Measurements from ENCODE around the gene ARID5A. TPM values are rescaled to one million over a fixed set of nuclear protein-coding genes. Genes with fewer than 3 reads are reported as not detected.

The ARID5A gene
- total and polyA plus RNA-seq, 2 experiments from 2014 or later = 5.5 to 7.7 TPM

- TF ChIP-seq ZNF462 (CRISPR knock-in tag; IDR thresholded peaks at IDR 0.05) (no peak), ZNF114 (CRISPR knock-in tag; IDR thresholded peaks at IDR 0.05) (no peak), EZH2phosphoT487 (IDR thresholded peaks at IDR 0.05; ENCODE audit: unreplicated experiment) (no peak)
Observed at GRCh38 chr2:96539215-96539920, 2.8 kb downstream of the ARID5A start (continued).

GRCh38 chr2:96540136-96540535, 3.6 kb downstream of the ARID5A start:
- Mint-ChIP-seq H3K4me1 (peaks cover 26% of the 10 kb centered on the region), H3K36me3 (ENCODE audit: low read depth) (peaks cover 11% of the 10 kb centered on the region), H3K9me3 (no peaks in the 10 kb centered on the region), H3K27ac (no peak overlapping the region), H3K27me3 (ENCODE audit: insufficient read depth, low read depth, poor library complexity) (peaks cover 31% of the 10 kb centered on the region), H3K4me3 (peak overlapping the region; percentile 33; the same call in 2 of the 3 replicates)
- Histone ChIP-seq H3K4me1 (ENCODE audit: insufficient read depth) (peaks cover 20% of the 10 kb centered on the region), H3K36me3 (ENCODE audit: insufficient read depth) (no peaks in the 10 kb centered on the region), H3F3A (replicated peaks; ENCODE audit: low read depth) (0 out of 2 replicates have a peak, but pooled peaks cover 3% of the 10 kb centered on the region), H3K27ac (ENCODE audit: low read depth) (no peak overlapping the region), H2AFZ (no peak overlapping the region), H4K20me1 (replicated peaks; ENCODE audit: insufficient read depth) (peaks cover 5% of the 10 kb centered on the region; the same call in 1 of the 2 replicates), H3K9me2 (ENCODE audit: insufficient read depth) (no peaks in the 10 kb centered on the region; the same call in 1 of the 2 replicates), H3K79me2 (replicated peaks; ENCODE audit: insufficient read depth) (0 out of 2 replicates have a peak, but pooled peaks cover 7% of the 10 kb centered on the region), H3K4me2 (peak overlapping the region; percentile 93; the same call in 1 of the 2 replicates), H3K27me3 (ENCODE audit: insufficient read depth) (peaks cover 39% of the 10 kb centered on the region), H3K4me3 (peak overlapping the region; percentile 77; the same call in 1 of the 2 replicates)
- no peak for DNase-seq (ENCODE audit: low spot score)
- ATAC-seq = no peak
- TF ChIP-seq ZNF331 (CRISPR knock-in tag; IDR thresholded peaks at IDR 0.05; ENCODE audit: low read depth) (no peak), EZH2 (IDR thresholded peaks at IDR 0.05; ENCODE audit: low read depth, unreplicated experiment) (no peak), ZNF114 (CRISPR knock-in tag; IDR thresholded peaks at IDR 0.05) (no peak), NANOG (IDR thresholded peaks at IDR 0.05; ENCODE audit: borderline replicate concordance) (no peak), CTCF (conservative IDR thresholded peaks at IDR 0.05; ENCODE audit: low read depth in 2 of 2) (no peak)
